ENCODE data around the gene FBXW7. TPM values are rescaled to one million over a fixed set of nuclear protein-coding genes. Genes with fewer than 3 reads are reported as not detected.

FBXW7 gene
- total RNA-seq, 1 donor from 2014 or later: 125 TPM

GRCh38 chr4:152430507-152430906 lies 105.4 kb downstream of the FBXW7 start:
- no peak for DNase-seq (ENCODE audit: low read depth)

- no peak for DNase-seq (ENCODE audit: low read depth)
These were observed 107.9 kb downstream of the FBXW7 start for GRCh38 chr4:152427981-152428380.

GRCh38 chr4:152424977-152425376 lies 110.9 kb downstream of the FBXW7 start:
- no peak for DNase-seq (ENCODE audit: low read depth)

- DNase-seq (ENCODE audit: low read depth): no peak
These were observed 111.5 kb downstream of the FBXW7 start for GRCh38 chr4:152424396-152424795.

GRCh38 chr4:152422817-152423320 lies 113.0 kb downstream of the FBXW7 start:
- no peak for DNase-seq (ENCODE audit: low read depth)

GRCh38 chr4:152421576-152421975 lies 114.3 kb downstream of the FBXW7 start:
- DNase-seq (ENCODE audit: low read depth): no peak

GRCh38 chr4:152419809-152420208 lies 116.1 kb downstream of the FBXW7 start:
- no peak for DNase-seq (ENCODE audit: low read depth)

GRCh38 chr4:152417673-152418072 lies 118.2 kb downstream of the FBXW7 start:
- DNase-seq (ENCODE audit: low read depth): no peak

GRCh38 chr4:152415980-152416379 lies 119.9 kb downstream of the FBXW7 start:
- peak; percentile 81 for DNase-seq (ENCODE audit: low read depth)

GRCh38 chr4:152408514-152409327 lies 127.2 kb downstream of the FBXW7 start:
- DNase-seq (ENCODE audit: low read depth): peak; percentile 54

GRCh38 chr4:152401424-152401823 lies 134.5 kb downstream of the FBXW7 start:
- DNase-seq (ENCODE audit: low read depth): no peak

GRCh38 chr4:152399246-152399645 lies 136.6 kb downstream of the FBXW7 start:
- DNase-seq (ENCODE audit: low read depth): no peak

GRCh38 chr4:152398060-152398459 lies 137.8 kb downstream of the FBXW7 start:
- no peak for DNase-seq (ENCODE audit: low read depth)

- DNase-seq (ENCODE audit: low read depth): no peak
These were observed 141.1 kb downstream of the FBXW7 start for GRCh38 chr4:152394791-152395190.

- DNase-seq (ENCODE audit: low read depth): no peak
These were observed 143.8 kb downstream of the FBXW7 start for GRCh38 chr4:152392079-152392478.

- no peak for DNase-seq (ENCODE audit: low read depth)
These were observed 145.7 kb downstream of the FBXW7 start for GRCh38 chr4:152390216-152390615.

GRCh38 chr4:152389359-152389758 lies 146.5 kb downstream of the FBXW7 start:
- DNase-seq (ENCODE audit: low read depth): no peak

GRCh38 chr4:152385551-152385950 lies 150.3 kb downstream of the FBXW7 start:
- DNase-seq (ENCODE audit: low read depth): peak; percentile 16

- peak; percentile 25 for DNase-seq (ENCODE audit: low read depth)
These were observed 153.7 kb downstream of the FBXW7 start for GRCh38 chr4:152382057-152382785.

- DNase-seq (ENCODE audit: low read depth): no peak
These were observed 155.0 kb downstream of the FBXW7 start for GRCh38 chr4:152380919-152381318.

GRCh38 chr4:152380185-152380584 lies 155.7 kb downstream of the FBXW7 start:
- no peak for DNase-seq (ENCODE audit: low read depth)

- DNase-seq (ENCODE audit: low read depth): no peak
These were observed 161.1 kb downstream of the FBXW7 start for GRCh38 chr4:152374606-152375285.

All from renal cortical epithelial cell (primary cell).